Heart left ventricle (tissue), 16 donors: ENCODE measurements around the gene SMOC1. TPM values are rescaled to one million over a fixed set of nuclear protein-coding genes. Genes with fewer than 3 reads are reported as not detected.

Source experiments
- ATAC-seq, 4 donors: fragments of 200-7000 bp; cut with Tn5 transposase; one replicate each; pipeline ENCODE4 v1.9.1; 2020 to 2022; ENCODE audit warnings: moderate library complexity in 4 of 4, mild to moderate bottlenecking in 3 of 4, moderate number of reproducible peaks in 1 of 4
- DNase-seq, 5 donors: peaks; one replicate each; pipeline ENCODE4 v3.0.0-alpha.2; 2020
- H3K27ac ChIP-seq, 12 donors: fragments of 200-600 bp; sonication (generic) in 4 of 12; one replicate each; pipeline versions ENCODE4 v1.5.0 to v1.8.0; 2016 to 2022; ENCODE audit warnings: mild to moderate bottlenecking in 2 of 12
- H3K27me3 ChIP-seq, 9 donors: fragments of 200-600 bp; sonication (generic) in 2 of 9; one replicate each; pipeline versions ENCODE4 v1.5.1 to v1.8.0; 2016 to 2022; ENCODE audit warnings: mild to moderate bottlenecking in 3 of 9
- H3K36me3 ChIP-seq, 9 donors: fragments of 200-600 bp; sonication (generic) in 2 of 9; one replicate each; pipeline versions ENCODE4 v1.5.0 to v1.8.0; 2018 to 2022; ENCODE audit warnings: mild to moderate bottlenecking in 2 of 9
- H3K4me1 ChIP-seq, 12 donors: fragments of 200-600 bp; sonication (generic) in 4 of 12; one replicate each; pipeline versions ENCODE4 v1.5.0 to v1.8.0; 2016 to 2022; ENCODE audit warnings: mild to moderate bottlenecking in 3 of 12
- H3K4me3 ChIP-seq, 12 donors: fragments of 200-600 bp; sonication (generic) in 4 of 12; one replicate each; pipeline versions ENCODE4 v1.5.0 to v1.8.0; 2017 to 2022; ENCODE audit warnings: mild to moderate bottlenecking in 9 of 12, moderate library complexity in 4 of 12
- H3K9me3 ChIP-seq, 12 donors: fragments of 200-600 bp; sonication (generic) in 4 of 12; one replicate each; pipeline versions ENCODE4 v1.5.0 to v1.8.0; 2016 to 2022; ENCODE audit warnings: mild to moderate bottlenecking in 1 of 12
- POLR2A ChIP-seq, 2 donors: fragments of 450-650 bp; IDR thresholded peaks; one replicate each; pipeline ENCODE4 v1.6.1; 2017; ENCODE audit warnings: antibody characterized with exemption in 2 of 2, mild to moderate bottlenecking in 2 of 2, moderate library complexity in 2 of 2
- WGBS, 4 donors: extraction: QIAGEN DNeasy Blood & Tissue Kit in 2 of 4; methylation state at CpG; one replicate each; pipeline versions ENCODE4 v1.1.5 to v1.1.7; 2013 to 2018; 5-methylcytosine and 5-hydroxymethylcytosine counted together
- intact Hi-C, 10 donors: fragments of 100-400 bp; cut with DNase I; formaldehyde crosslinking; loops; one replicate each; pipeline versions ENCODE4 v1.11.1 to v1.14.2; 2022
- polyA plus RNA-seq, 2 donors: library from polyadenylated mRNA; stranded (reverse); fragments of 200-250 nt; gene quantifications; one replicate each; pipeline ENCODE4 v1.2.3, GENCODE V29; 2013
- total RNA-seq, 9 donors: library from RNA; depleted of rRNA in 2 of 9; stranded (reverse); fragments of >200 nt in 2 of 9; fragmentation: NEBNext Ultra II Directional in 3 of 9; extraction: Animal tissue kit (Norgen Biotek cat#: 25700) in 3 of 9; gene quantifications; one replicate each; pipeline versions ENCODE4 v1.1.0 to v1.2.4, GENCODE V29; 2016 to 2023
- TF ChIP-seq, protein P1 (sequence below), 12 donors: fragments of 200-600 bp; sonication (generic) in 4 of 12; IDR thresholded peaks; one replicate each; pipeline versions ENCODE4 v1.5.0 to v1.8.0; 2018 to 2022; ENCODE audit warnings: antibody characterized with exemption in 12 of 12, mild to moderate bottlenecking in 5 of 12
- donor health status: ischemic (EF 13 %, LVEDD 7.1; RV severe dilation, severe dysfunction).
- donor health status: healthy with polysubstance abuse.
- donor health status: DM: no; HTN: yes; CAD: no.
- donor health status: DM: no; HTN: no; CAD: no.
- donor health status: ischemic (EF 25% LVEDD 6.9; RV normal size, moderate dysfunction).
- donor health status: ischemic (EF 25% LVEDD 5.7; RV mildly dilated, moderate dysfunction).
- donor health status: healthy.
- donor health status: DM: yes; HTN: yes; CAD: no.
- donor health status: ischemic (EF 35%, LVEDD 5.7; RV mildly dilated, moderate dysfunction).
- donor health status: nonischemic (EF 11% LVEDD 7.7; RV severe dilation, severe dysfunction).
- donor health status: DM: yes; HTN: yes; CAD: no.
- donor health status: PGD.
- donor health status: ischemic (EF 29% LVEDD 5.4; RV normal size, mild dysfunction).
- donor health status: nonischemic (EF 23%, LVEDD 6.1; RV moderate dilation, normal function).

The SMOC1 gene
- total and polyA plus RNA-seq, 11 donors = 0.57 to 2.8 (median 0.85) TPM; not detected in 2

DNA sequence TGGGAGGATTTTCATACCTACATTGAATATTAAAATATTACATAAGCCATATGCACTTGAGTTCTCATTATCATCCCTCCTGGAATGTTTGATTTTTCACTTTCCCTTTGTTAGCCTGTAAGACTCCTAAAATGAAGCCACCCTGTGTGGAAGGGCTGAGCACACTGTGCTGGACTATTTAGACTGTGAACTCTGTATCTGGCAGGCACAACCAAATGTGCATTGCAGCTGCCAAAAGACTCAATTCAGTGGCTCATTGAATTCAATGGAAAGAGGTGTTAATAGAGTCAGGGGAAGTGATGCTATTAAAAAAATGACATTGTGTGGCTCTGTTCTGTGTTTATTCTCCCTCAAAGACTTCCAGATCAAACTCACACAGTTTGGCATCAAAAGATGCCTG lies 111.1 kb downstream of the SMOC1 start:
- Histone ChIP-seq H3K9me3 (peaks cover 0 to 5% (median 0%) of the 10 kb centered on the region in 12 donors), H3K4me1 (peaks cover 0 to 6% (median 0%) of the 10 kb centered on the region in 12 donors), H3K27ac (no peak overlapping the region), H3K36me3 (no peaks in the 10 kb centered on the region), H3K4me3 (no peak overlapping the region), H3K27me3 (peaks cover 0 to 16% (median 0%) of the 10 kb centered on the region in 9 donors)
- intact Hi-C loops = no loop called here
- no peak for ATAC-seq
- no peak for DNase-seq
- no peak for TF ChIP-seq POLR2A (IDR thresholded peaks at IDR 0.05)
- TF ChIP-seq, protein P1, sequence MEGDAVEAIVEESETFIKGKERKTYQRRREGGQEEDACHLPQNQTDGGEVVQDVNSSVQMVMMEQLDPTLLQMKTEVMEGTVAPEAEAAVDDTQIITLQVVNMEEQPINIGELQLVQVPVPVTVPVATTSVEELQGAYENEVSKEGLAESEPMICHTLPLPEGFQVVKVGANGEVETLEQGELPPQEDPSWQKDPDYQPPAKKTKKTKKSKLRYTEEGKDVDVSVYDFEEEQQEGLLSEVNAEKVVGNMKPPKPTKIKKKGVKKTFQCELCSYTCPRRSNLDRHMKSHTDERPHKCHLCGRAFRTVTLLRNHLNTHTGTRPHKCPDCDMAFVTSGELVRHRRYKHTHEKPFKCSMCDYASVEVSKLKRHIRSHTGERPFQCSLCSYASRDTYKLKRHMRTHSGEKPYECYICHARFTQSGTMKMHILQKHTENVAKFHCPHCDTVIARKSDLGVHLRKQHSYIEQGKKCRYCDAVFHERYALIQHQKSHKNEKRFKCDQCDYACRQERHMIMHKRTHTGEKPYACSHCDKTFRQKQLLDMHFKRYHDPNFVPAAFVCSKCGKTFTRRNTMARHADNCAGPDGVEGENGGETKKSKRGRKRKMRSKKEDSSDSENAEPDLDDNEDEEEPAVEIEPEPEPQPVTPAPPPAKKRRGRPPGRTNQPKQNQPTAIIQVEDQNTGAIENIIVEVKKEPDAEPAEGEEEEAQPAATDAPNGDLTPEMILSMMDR (IDR thresholded peaks at IDR 0.05) = no peak

DNA sequence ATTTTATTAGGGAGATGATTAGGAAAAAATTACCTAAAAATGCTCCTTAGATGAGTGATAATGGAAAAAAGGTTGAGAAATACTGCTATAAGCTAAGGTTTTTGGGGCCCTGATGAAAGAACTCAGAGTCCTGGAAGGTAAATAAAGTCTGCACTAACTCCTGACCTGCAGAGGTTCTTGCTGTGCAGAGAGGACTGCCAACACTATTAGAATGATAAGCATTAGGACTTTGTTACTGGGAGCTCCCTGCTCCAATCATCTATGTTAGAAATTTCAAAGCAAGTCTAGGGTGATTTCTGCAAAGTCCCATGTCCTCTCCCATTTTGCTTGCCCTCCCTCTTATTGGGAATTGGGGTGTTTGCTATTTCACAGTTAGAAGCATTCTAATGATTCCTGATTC lies 112.2 kb downstream of the SMOC1 start:
- Histone ChIP-seq H3K9me3 (peaks cover 0 to 5% (median 0%) of the 10 kb centered on the region in 12 donors), H3K36me3 (no peaks in the 10 kb centered on the region), H3K27me3 (peaks cover 0 to 16% (median 0%) of the 10 kb centered on the region in 9 donors), H3K4me3 (no peak overlapping the region), H3K27ac (no peak overlapping the region), H3K4me1 (peaks cover 0 to 6% (median 0%) of the 10 kb centered on the region in 12 donors)
- intact Hi-C loops = no loop called here
- DNase-seq (no peak), ATAC-seq (no peak)
- TF ChIP-seq, protein P1 (IDR thresholded peaks at IDR 0.05) = no peak
- no peak for TF ChIP-seq POLR2A (IDR thresholded peaks at IDR 0.05)

DNA sequence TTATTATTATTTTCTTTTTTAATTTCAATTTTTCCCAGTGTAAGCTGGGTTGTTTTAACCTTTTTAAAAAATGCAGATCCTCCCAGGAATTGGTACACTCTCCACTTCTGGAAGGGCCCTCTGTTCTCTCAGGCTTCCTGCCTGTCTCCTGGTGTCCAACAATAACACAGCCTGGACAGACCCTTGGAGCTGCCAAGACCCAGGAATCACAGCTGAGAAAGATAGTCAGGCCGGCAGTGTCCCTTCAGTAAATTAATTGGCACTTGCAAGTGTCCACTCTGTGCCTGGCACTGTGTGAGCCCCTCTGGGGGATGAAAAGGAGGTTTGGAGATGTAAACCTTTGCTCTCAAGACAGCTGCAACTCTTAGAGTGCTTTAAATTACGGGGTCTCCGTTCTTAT lies 113.3 kb downstream of the SMOC1 start:
- no peaks in the 10 kb centered on the region for H3K36me3 ChIP-seq
- no peak overlapping the region for H3K4me3 ChIP-seq
- H3K27ac ChIP-seq = peak overlapping the region in 2 of 12 donors; percentile 7 to 29
- DNase-seq (no peak), ATAC-seq (peak in 3 of 4 donors; percentile 52 to 78 (median 74))
- H3K27me3 ChIP-seq = peaks cover 0 to 16% (median 0%) of the 10 kb centered on the region in 9 donors
- H3K9me3 ChIP-seq = peaks cover 0 to 5% (median 0%) of the 10 kb centered on the region in 12 donors
- peaks cover 0 to 6% (median 0%) of the 10 kb centered on the region in 12 donors for H3K4me1 ChIP-seq
- no peak for TF ChIP-seq POLR2A (IDR thresholded peaks at IDR 0.05)
- TF ChIP-seq, protein P1 (IDR thresholded peaks at IDR 0.05) = no peak
- WGBS, 4 donors = 58 to 70% (median 60%) methylated on average over 3 of the region's 3 CpGs
- intact Hi-C loops = no loop called here

DNA sequence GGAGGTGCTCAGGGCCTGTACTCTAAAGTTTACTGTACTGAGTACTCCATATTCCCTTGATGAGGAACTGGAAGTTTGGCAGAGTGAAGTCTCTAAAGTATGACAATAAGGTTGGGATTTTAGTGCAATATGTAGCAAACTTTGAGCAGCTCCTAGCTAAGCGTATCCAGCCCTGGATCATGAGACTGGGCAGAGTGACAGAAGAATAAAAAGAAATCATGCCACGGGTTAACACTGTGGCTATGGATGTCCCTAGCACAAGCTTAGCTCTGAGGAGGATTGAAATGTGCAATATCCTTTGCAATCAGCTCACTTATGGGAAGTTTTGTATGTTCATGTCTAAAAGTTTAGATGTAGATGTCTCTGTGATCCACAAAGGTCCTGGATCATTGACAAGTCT lies 114.1 kb downstream of the SMOC1 start:
- ATAC-seq = peak in 1 of 4 donors; percentile 7
- peak overlapping the region in 1 of 12 donors; percentile 43 for H3K27ac ChIP-seq
- 71 to 84% (median 76%) methylated on average over 2 of the region's 2 CpGs for WGBS, 4 donors

More for the DNA sequence above, 114.1 kb downstream of the SMOC1 start:
- no peaks in the 10 kb centered on the region for H3K36me3 ChIP-seq
- peaks cover 0 to 5% (median 0%) of the 10 kb centered on the region in 12 donors for H3K9me3 ChIP-seq
- H3K4me3 ChIP-seq = no peak overlapping the region
- peaks cover 0 to 6% (median 0%) of the 10 kb centered on the region in 12 donors for H3K4me1 ChIP-seq
- no peak for TF ChIP-seq POLR2A (IDR thresholded peaks at IDR 0.05)
- TF ChIP-seq, protein P1 (IDR thresholded peaks at IDR 0.05) = no peak
- intact Hi-C loops = no loop called here
- peaks cover 0 to 16% (median 0%) of the 10 kb centered on the region in 9 donors for H3K27me3 ChIP-seq
- no peak for DNase-seq
